ENCODE data around the gene AHNAK. TPM values are rescaled to one million over a fixed set of nuclear protein-coding genes. Genes with fewer than 3 reads are reported as not detected.
A peak's percentile ranks its signal among the peaks of the same experiment; 100 is the strongest.
"Not testable (repeated sequence)": the region's sequence is repeated elsewhere in the genome, so short reads cannot be mapped to it uniquely, and the experiment has no call there.

AHNAK gene
- polyA plus RNA-seq, 12 donors = 101 to 395 (median 301) TPM

GRCh38 chr11:62554387-62555167 lies 8.0 kb upstream of the AHNAK start:
- DNase-seq = no peak

GRCh38 chr11:62553839-62554361 lies 7.3 kb upstream of the AHNAK start:
- no peak for DNase-seq

- peak; percentile 92 for DNase-seq
These were observed 6.7 kb upstream of the AHNAK start for GRCh38 chr11:62553080-62553838.

- DNase-seq = no peak
These were observed 6.0 kb upstream of the AHNAK start for GRCh38 chr11:62552485-62553079.

- DNase-seq = not testable (repeated sequence)
These were observed 3.9 kb upstream of the AHNAK start for GRCh38 chr11:62550478-62550877.

GRCh38 chr11:62548545-62549335 lies 2.1 kb upstream of the AHNAK start:
- DNase-seq = no peak

GRCh38 chr11:62547691-62548281 lies 1.2 kb upstream of the AHNAK start:
- DNase-seq = peak; percentile 29

GRCh38 chr11:62546929-62547625 lies 471 bp upstream of the AHNAK start:
- DNase-seq = peak; percentile 68

- DNase-seq = peak; percentile 96
These were observed 966 bp downstream of the AHNAK start for GRCh38 chr11:62545437-62546243.

- peak; percentile 39 for DNase-seq
These were observed 1.8 kb downstream of the AHNAK start for GRCh38 chr11:62544581-62545436.

GRCh38 chr11:62543680-62544444 lies 2.7 kb downstream of the AHNAK start:
- DNase-seq = no peak

- peak; percentile 90 for DNase-seq
These were observed 3.6 kb downstream of the AHNAK start for GRCh38 chr11:62542750-62543567.

GRCh38 chr11:62542111-62542745 lies 4.4 kb downstream of the AHNAK start:
- DNase-seq = no peak

- peak; percentile 24 for DNase-seq
These were observed 5.6 kb downstream of the AHNAK start for GRCh38 chr11:62540804-62541701.

GRCh38 chr11:62539238-62539925 lies 7.2 kb downstream of the AHNAK start:
- DNase-seq = no peak
